ENCODE data around the gene EYA4. TPM values are rescaled to one million over a fixed set of nuclear protein-coding genes. Genes with fewer than 3 reads are reported as not detected.

The EYA4 gene
- total and polyA plus RNA-seq, 2 of the 4 experiments (the other 2 are of a cell fraction): 5.7 to 11.1 TPM

GRCh38 chr6:133343220-133343619, 102.1 kb downstream of the EYA4 start:
- TF ChIP-seq MAZ (IDR thresholded peaks at IDR 0.05; ENCODE audit: borderline replicate concordance, low read depth, low read length) (no peak), RAD21 (IDR thresholded peaks at IDR 0.05; ENCODE audit: low read length) (no peak), CTCF (conservative IDR thresholded peaks at IDR 0.05; ENCODE audit: low read depth, low read length) (no peak), SMC3 (IDR thresholded peaks at IDR 0.05; ENCODE audit: low read depth, low read length) (no peak), NFE2L2 (IDR thresholded peaks at IDR 0.05; ENCODE audit: low read depth, low read length) (no peak), POLR2A (IDR thresholded peaks at IDR 0.05; ENCODE audit: low read depth, low read length) (no peak), MXI1 (IDR thresholded peaks at IDR 0.05; ENCODE audit: borderline replicate concordance, low read depth, low read length) (no peak), MAFK (IDR thresholded peaks at IDR 0.05; ENCODE audit: low read depth, low read length) (no peak), RCOR1 (IDR thresholded peaks at IDR 0.05; ENCODE audit: insufficient replicate concordance, low read length) (no peak), BHLHE40 (IDR thresholded peaks at IDR 0.05; ENCODE audit: low read depth, low read length) (no peak), FOS (IDR thresholded peaks at IDR 0.05; ENCODE audit: low read depth, low read length) (no peak), RFX5 (IDR thresholded peaks at IDR 0.05; ENCODE audit: low read depth, low read length) (no peak), CHD1 (IDR thresholded peaks at IDR 0.05; ENCODE audit: low read depth, low read length) (no peak)
- ChIA-PET CTCF (interaction anchor here (0.6 kb wide), 1 partner anchor 9 kb away, joined by 6 read pairs; no protein-coding TSS in a partner anchor), POLR2A (ENCODE audit: unreplicated experiment) (no interaction called here)
- H3K9me3 ChIP-seq (ENCODE audit: control insufficient read depth, insufficient read depth, low read length): no peaks in the 10 kb centered on the region
- H3K18ac ChIP-seq (ENCODE audit: low read depth, low read length): peak overlapping the region; percentile 83; the same call in 1 of the 2 replicates
- H2BK15ac ChIP-seq (ENCODE audit: low read depth, low read length): no peak overlapping the region
- H3K9ac ChIP-seq (ENCODE audit: low read depth, low read length): no peak overlapping the region
- no CpG with 5 or more reads among the region's 3 CpGs for WGBS, 2 experiments (ENCODE audit: extremely low coverage in 2 of 2, insufficient read length in 1 of 2)
- no peaks in the 10 kb centered on the region for H3K27me3 ChIP-seq (ENCODE audit: control insufficient read depth, insufficient read depth, low read length)
- no peak overlapping the region for H3K56ac ChIP-seq (ENCODE audit: extremely low read depth, insufficient read depth, low read length)
- H3K27ac ChIP-seq (ENCODE audit: insufficient read depth, low read length): no peak overlapping the region
- no TSS peak for BruUV-seq (replicated peaks)
- no peak overlapping the region for H3K14ac ChIP-seq (replicated peaks; ENCODE audit: low read depth, low read length)
- no peak overlapping the region for H3K23ac ChIP-seq (ENCODE audit: low read depth, low read length)
- peaks cover 8% of the 10 kb centered on the region for H3K4me1 ChIP-seq (ENCODE audit: control insufficient read depth, insufficient read depth, low read length)
- peaks cover 7% of the 10 kb centered on the region for H3K9me1 ChIP-seq (ENCODE audit: insufficient read depth, low read length)
- no peak overlapping the region for H2AFZ ChIP-seq (replicated peaks; ENCODE audit: low read length, poor library complexity)
- no peaks in the 10 kb centered on the region for H3K36me3 ChIP-seq (ENCODE audit: control insufficient read depth, insufficient read depth, low read length)
- no peak overlapping the region for H3K4me3 ChIP-seq (ENCODE audit: insufficient read depth, low read depth, low read length)
- H2AK5ac ChIP-seq (ENCODE audit: low read depth, low read length): no peak overlapping the region; the same call in 1 of the 2 replicates
- dilution Hi-C loops (cut with HindIII; ENCODE audit: low sequenced_read_pairs, unreplicated experiment): no loop called here
- 0 out of 4 replicates have a peak overlapping the region, but pooled peaks of 1 of the 2 experiments have one; percentile 27 for H4K8ac ChIP-seq (ENCODE audit: low read depth in 2 of 2, low read length in 2 of 2)
- H2BK5ac ChIP-seq (ENCODE audit: low read depth, low read length, poor library complexity, severe bottlenecking): no peak overlapping the region
- H4K91ac ChIP-seq (ENCODE audit: insufficient read depth, low read depth, low read length): peak overlapping the region; percentile 8; the same call in 1 of the 2 replicates
- no peak overlapping the region; the same call in 1 of the 2 replicates for H4K5ac ChIP-seq (ENCODE audit: low read depth, low read length)
- no peak overlapping the region for H2BK120ac ChIP-seq (ENCODE audit: low read depth, low read length)
- no peak for ATAC-seq (ENCODE audit: low read depth)
- no peak overlapping the region for H3K4me2 ChIP-seq (ENCODE audit: low read depth, low read length)
- no peak overlapping the region for H2AK9ac ChIP-seq (replicated peaks; ENCODE audit: low read depth, low read length, poor library complexity)
- no peak overlapping the region for H2BK20ac ChIP-seq (ENCODE audit: low read depth, low read length)
- intact Hi-C loops (cut with micrococcal nuclease): loop anchor here (5.0 kb wide), 1 partner anchor 101 kb away; the partner anchor contains the start of gene EYA4
- in situ Hi-C loops (cut with MboI; ENCODE audit: low sequenced_read_pairs): no loop called here
- no peak for DNase-seq
- no peaks in the 10 kb centered on the region for H4K20me1 ChIP-seq (ENCODE audit: insufficient read depth, low read length)
- H3K79me1 ChIP-seq (ENCODE audit: low read depth in 1 of 2, low read length in 2 of 2): peaks cover 9 to 12% of the 10 kb centered on the region in 2 experiments
- H3K4ac ChIP-seq (ENCODE audit: low read depth, low read length): no peak overlapping the region

Measured in IMR-90 (cell line).